GM12874 (cell line): Measurements from ENCODE around the gene EIF4G1.

ENCODE experiments used
- CTCF ChIP-seq: IDR thresholded peaks from 2 replicates; pipeline ENCODE4 v1.5.1; 2011; ENCODE audit warnings: low read depth, mild to moderate bottlenecking, control low read depth, low read length, moderate library complexity; ENCODE audit not compliant: insufficient read depth

Gene EIF4G1

GRCh38 chr3:184377882-184378445 is 63.6 kb downstream of the EIF4G1 start, which contains the start of gene THPO:
Gene THPO (minus strand): TSS chr3:184378207. CDS start chr3:184376259, 1,948 bp downstream.
- TF ChIP-seq CTCF = no peak

- no peak for TF ChIP-seq CTCF
Measured at GRCh38 chr3:184378651-184379357, 64.4 kb downstream of the EIF4G1 start.

GRCh38 chr3:184379358-184380184 is 65.2 kb downstream of the EIF4G1 start, which contains the start of gene CHRD:
Gene CHRD (plus strand): TSS chr3:184380054. CDS start chr3:184380319, 265 bp downstream.
- TF ChIP-seq CTCF = no peak

GRCh38 chr3:184380185-184380626 is 65.8 kb downstream of the EIF4G1 start:
- TF ChIP-seq CTCF = no peak

GRCh38 chr3:184380627-184381260 is 66.3 kb downstream of the EIF4G1 start:
- no peak for TF ChIP-seq CTCF

- no peak for TF ChIP-seq CTCF
Measured at GRCh38 chr3:184381261-184382224, 67.1 kb downstream of the EIF4G1 start.
